ENCODE results near the gene NPB.

Gene NPB

GRCh38 chr17:81870131-81870980, 31.7 kb upstream of the NPB start:
- Histone ChIP-seq H3K4me3 (ENCODE audit: control insufficient read depth in 1 of 7, extremely low read depth in 1 of 7, insufficient read depth in 4 of 7, low read depth in 2 of 7, low read length in 6 of 7) (peak overlapping the region; percentile 44 to 91 (median 86)), H3K27me3 (replicated peaks in 2 of 5; ENCODE audit: control insufficient read depth in 4 of 5, insufficient read depth in 5 of 5, low read length in 4 of 5) (no peaks in the 10 kb centered on the region), H3K4me1 (ENCODE audit: control extremely low read depth in 1 of 4, control insufficient read depth in 4 of 4, insufficient read depth in 4 of 4, low read length in 3 of 4) (peaks cover 0 to 65% (median 51%) of the 10 kb centered on the region in 4 experiments), H3K27ac (ENCODE audit: insufficient read depth in 1 of 2, low read depth in 1 of 2, low read length in 2 of 2, poor library complexity in 1 of 2, severe bottlenecking in 2 of 2) (peak overlapping the region; percentile 77 to 89), H3K36me3 (ENCODE audit: control insufficient read depth in 4 of 4, insufficient read depth in 4 of 4, low read length in 3 of 4) (peaks cover 0 to 40% (median 23%) of the 10 kb centered on the region in 4 experiments), H3K9me3 (ENCODE audit: control extremely low read depth in 1 of 5, control insufficient read depth in 4 of 5, insufficient read depth in 2 of 5, low read depth in 1 of 5, low read length in 4 of 5) (no peaks in the 10 kb centered on the region)
- peak in 2 of 3 donors; percentile 59 to 65 for DNase-seq
- CTCF ChIA-PET = interaction anchor here (0.7 to 3.8 kb wide), 16 partner anchors 9 to 185 kb away, joined by 3 to 20 read pairs (median 4); partner anchors contain the start of genes MAFG and P4HB
- POLR2A ChIA-PET = interaction anchor here (1.2 to 2.6 kb wide), 3 partner anchors 9 to 47 kb away, joined by 3 to 21 read pairs (median 5); partner anchors contain the start of genes P4HB and SIRT7
- WGBS (ENCODE audit: insufficient coverage) = 1% methylated on average over 61 of the region's 65 CpGs

DNA sequence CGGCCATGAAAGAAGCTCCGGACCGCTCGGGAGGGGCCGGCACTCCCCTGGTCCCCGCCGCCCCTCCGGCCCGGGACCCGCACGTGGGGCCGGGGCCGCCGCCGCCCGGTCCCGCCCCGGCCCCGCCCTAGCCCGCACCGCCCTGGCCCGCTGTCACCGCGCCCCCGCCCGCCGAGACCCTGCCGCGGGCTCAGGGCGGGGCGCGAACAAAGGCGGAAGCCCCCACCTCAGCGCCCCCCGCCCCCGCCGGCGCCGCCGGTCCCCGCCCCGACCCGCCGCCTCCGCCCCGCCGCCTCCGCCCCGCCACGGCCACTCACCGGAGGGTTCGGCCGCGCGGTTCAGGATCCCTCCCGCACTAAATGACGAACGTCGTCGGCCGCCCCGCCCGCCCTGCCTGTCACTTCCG, 31.1 kb upstream of the NPB start, which contains the start of gene ARHGDIA:
TSS of gene ARHGDIA (minus strand) at position 357 of the 406 bp plus-strand sequence. CDS start 1,407 bp downstream, outside the sequence.
- CTCF ChIA-PET = interaction anchor here (1.8 to 2.6 kb wide), 2 partner anchors 9 to 12 kb away, joined by 3 to 20 read pairs; no protein-coding TSS in a partner anchor
- POLR2A ChIA-PET = interaction anchor here (1.2 to 2.6 kb wide), 3 partner anchors 10 to 47 kb away, joined by 3 to 21 read pairs (median 5); partner anchors contain the start of genes P4HB and SIRT7
- H3K9me3 ChIP-seq (ENCODE audit: control extremely low read depth in 1 of 5, control insufficient read depth in 4 of 5, insufficient read depth in 2 of 5, low read depth in 1 of 5, low read length in 4 of 5) = no peaks in the 10 kb centered on the region
- peaks cover 0 to 62% (median 51%) of the 10 kb centered on the region in 4 experiments for H3K4me1 ChIP-seq (ENCODE audit: control extremely low read depth in 1 of 4, control insufficient read depth in 4 of 4, insufficient read depth in 4 of 4, low read length in 3 of 4)
- H3K36me3 ChIP-seq (ENCODE audit: control insufficient read depth in 4 of 4, insufficient read depth in 4 of 4, low read length in 3 of 4) = peaks cover 0 to 33% (median 20%) of the 10 kb centered on the region in 4 experiments
- WGBS (ENCODE audit: insufficient coverage) = 0% methylated on average over 18 of the region's 64 CpGs
- no peaks in the 10 kb centered on the region for H3K27me3 ChIP-seq (replicated peaks in 2 of 5; ENCODE audit: control insufficient read depth in 4 of 5, insufficient read depth in 5 of 5, low read length in 4 of 5)
- H3K4me3 ChIP-seq (ENCODE audit: control insufficient read depth in 1 of 7, extremely low read depth in 1 of 7, insufficient read depth in 4 of 7, low read depth in 2 of 7, low read length in 6 of 7) = peak within 1 kb of the TSS; percentile 46 to 91 (median 86)
- DNase-seq = no peak
- peak within 1 kb of the TSS; percentile 88 to 95 for H3K27ac ChIP-seq (ENCODE audit: insufficient read depth in 1 of 2, low read depth in 1 of 2, low read length in 2 of 2, poor library complexity in 1 of 2, severe bottlenecking in 2 of 2)

DNA sequence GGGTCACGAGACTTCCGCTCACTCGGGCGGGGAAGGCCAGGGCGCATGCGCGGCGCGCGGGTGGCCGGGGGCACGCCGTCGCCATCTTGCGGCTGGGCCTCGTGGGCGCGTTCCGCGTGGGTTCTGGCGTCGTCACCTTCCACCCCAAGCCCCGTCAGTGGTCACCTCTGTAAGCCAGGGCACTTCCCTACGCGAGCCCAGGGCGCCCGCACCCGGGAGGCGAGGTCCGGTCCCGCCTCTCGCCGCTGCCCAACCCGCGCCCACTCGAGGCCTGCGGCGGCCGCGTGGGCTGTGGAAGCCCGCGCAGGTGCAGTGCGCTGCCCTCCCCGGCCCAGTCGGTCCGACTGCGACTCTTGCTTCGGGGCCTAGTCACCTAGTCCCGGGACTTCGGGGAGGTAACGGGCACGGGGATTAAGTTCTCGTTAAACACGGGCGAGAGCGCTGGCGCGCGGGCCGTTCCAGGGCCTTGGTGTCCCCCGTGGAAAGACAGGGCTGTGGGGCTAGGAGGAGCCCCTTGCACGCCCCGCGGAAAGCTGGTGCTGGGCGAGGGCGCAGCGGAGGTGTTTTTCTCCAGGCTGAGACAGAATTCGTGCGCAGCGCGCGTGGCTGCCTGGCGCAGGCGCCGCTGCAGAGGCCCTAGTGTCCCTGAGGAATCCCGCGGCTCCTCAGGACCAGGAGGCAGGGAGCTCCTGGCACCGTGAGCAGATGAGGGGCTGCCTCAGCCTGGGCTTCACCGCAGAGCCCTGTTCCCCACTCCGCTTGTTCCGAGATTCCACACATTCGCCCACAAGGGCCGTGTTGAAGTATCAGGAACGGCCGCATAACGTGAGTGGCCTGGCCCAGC, 30.4 kb upstream of the NPB start:
- Histone ChIP-seq H3K27me3 (replicated peaks in 2 of 5; ENCODE audit: control insufficient read depth in 4 of 5, insufficient read depth in 5 of 5, low read length in 4 of 5) (no peaks in the 10 kb centered on the region), H3K4me1 (ENCODE audit: control extremely low read depth in 1 of 4, control insufficient read depth in 4 of 4, insufficient read depth in 4 of 4, low read length in 3 of 4) (peaks cover 0 to 56% (median 48%) of the 10 kb centered on the region in 4 experiments), H3K9me3 (ENCODE audit: control extremely low read depth in 1 of 5, control insufficient read depth in 4 of 5, insufficient read depth in 2 of 5, low read depth in 1 of 5, low read length in 4 of 5) (no peaks in the 10 kb centered on the region), H3K36me3 (ENCODE audit: control insufficient read depth in 4 of 4, insufficient read depth in 4 of 4, low read length in 3 of 4) (peaks cover 0 to 31% (median 19%) of the 10 kb centered on the region in 4 experiments), H3K27ac (ENCODE audit: insufficient read depth in 1 of 2, low read depth in 1 of 2, low read length in 2 of 2, poor library complexity in 1 of 2, severe bottlenecking in 2 of 2) (peak overlapping the region; percentile 88 to 95), H3K4me3 (ENCODE audit: control insufficient read depth in 1 of 7, extremely low read depth in 1 of 7, insufficient read depth in 4 of 7, low read depth in 2 of 7, low read length in 6 of 7) (peak overlapping the region; percentile 46 to 90 (median 81))
- POLR2A ChIA-PET = interaction anchor here (0.5 to 2.6 kb wide), 4 partner anchors 10 to 83 kb away, joined by 3 to 21 read pairs (median 5); partner anchors contain the start of genes P4HB and SIRT7
- DNase-seq = peak; percentile 88 to 93 (median 91)
- CTCF ChIA-PET = interaction anchor here (1.1 to 2.6 kb wide), 4 partner anchors 9 to 13 kb away, joined by 3 to 20 read pairs (median 4); no protein-coding TSS in a partner anchor
- under 1% methylated on average over 81 of the region's 86 CpGs for WGBS (ENCODE audit: insufficient coverage)

DNA sequence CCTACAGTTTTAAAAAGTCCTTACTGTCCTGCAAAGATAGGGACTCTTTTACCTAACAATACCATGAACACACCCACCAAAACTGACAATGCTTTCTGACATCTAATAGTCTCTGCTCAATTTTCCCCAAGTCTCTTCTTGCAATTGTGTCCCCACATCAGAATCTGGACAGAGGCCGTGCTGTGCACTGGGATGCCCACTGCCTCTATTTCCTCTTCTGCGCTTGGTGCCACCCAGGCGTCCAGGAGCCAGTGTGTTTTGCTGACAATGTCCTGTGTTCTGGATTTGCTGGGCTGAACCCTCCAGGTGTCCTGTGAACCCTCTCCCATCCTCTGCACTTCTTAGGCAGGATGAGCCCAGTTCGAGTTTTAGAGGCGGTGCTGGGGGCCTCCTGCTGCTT, 24.5 kb upstream of the NPB start:
- DNase-seq = no peak
- Histone ChIP-seq H3K36me3 (ENCODE audit: control insufficient read depth in 4 of 4, insufficient read depth in 4 of 4, low read length in 3 of 4) (peaks cover 6 to 32% (median 18%) of the 10 kb centered on the region in 4 experiments), H3K9me3 (ENCODE audit: control extremely low read depth in 1 of 5, control insufficient read depth in 4 of 5, insufficient read depth in 2 of 5, low read depth in 1 of 5, low read length in 4 of 5) (no peaks in the 10 kb centered on the region), H3K27me3 (replicated peaks in 2 of 5; ENCODE audit: control insufficient read depth in 4 of 5, insufficient read depth in 5 of 5, low read length in 4 of 5) (no peaks in the 10 kb centered on the region), H3K4me3 (ENCODE audit: control insufficient read depth in 1 of 7, extremely low read depth in 1 of 7, insufficient read depth in 4 of 7, low read depth in 2 of 7, low read length in 6 of 7) (no peak overlapping the region), H3K4me1 (ENCODE audit: control extremely low read depth in 1 of 4, control insufficient read depth in 4 of 4, insufficient read depth in 4 of 4, low read length in 3 of 4) (peaks cover 0 to 8% (median 4%) of the 10 kb centered on the region in 4 experiments), H3K27ac (ENCODE audit: insufficient read depth in 1 of 2, low read depth in 1 of 2, low read length in 2 of 2, poor library complexity in 1 of 2, severe bottlenecking in 2 of 2) (no peak overlapping the region)
- CTCF ChIA-PET = interaction anchor here (1.0 kb wide), 1 partner anchor 9 kb away, joined by 3 read pairs; no protein-coding TSS in a partner anchor
- POLR2A ChIA-PET = interaction anchor here (0.6 kb wide), 1 partner anchor 17 kb away, joined by 3 read pairs; no protein-coding TSS in a partner anchor
- 100% methylated on average over 1 of the region's 5 CpGs for WGBS (ENCODE audit: insufficient coverage)

DNA sequence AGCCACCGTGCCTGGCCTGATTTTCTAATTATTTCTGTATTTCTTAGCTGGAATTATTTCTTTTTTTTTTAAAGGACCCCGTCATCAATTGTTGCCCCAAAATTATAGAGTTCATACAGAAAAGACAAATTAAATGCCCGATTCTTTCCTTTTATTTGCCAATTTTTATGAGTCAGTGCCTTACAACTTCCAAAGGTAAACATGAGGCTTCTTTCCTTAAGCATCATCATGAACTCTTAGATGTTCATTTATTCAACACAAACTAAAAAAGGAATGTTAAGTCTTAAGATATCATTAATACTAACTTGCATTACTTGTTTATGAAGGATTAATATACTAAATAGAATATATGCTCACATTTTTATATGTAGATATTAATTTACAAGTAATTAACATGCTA, 23.7 kb upstream of the NPB start:
- WGBS (ENCODE audit: insufficient coverage) = 94% methylated on average over 2 of the region's 3 CpGs
- no peak overlapping the region for H3K4me3 ChIP-seq (ENCODE audit: control insufficient read depth in 1 of 7, extremely low read depth in 1 of 7, insufficient read depth in 4 of 7, low read depth in 2 of 7, low read length in 6 of 7)
- H3K4me1 ChIP-seq (ENCODE audit: control extremely low read depth in 1 of 4, control insufficient read depth in 4 of 4, insufficient read depth in 4 of 4, low read length in 3 of 4) = peaks cover 0 to 1% (median 0%) of the 10 kb centered on the region in 4 experiments
- DNase-seq = no peak
- H3K9me3 ChIP-seq (ENCODE audit: control extremely low read depth in 1 of 5, control insufficient read depth in 4 of 5, insufficient read depth in 2 of 5, low read depth in 1 of 5, low read length in 4 of 5) = no peaks in the 10 kb centered on the region
- H3K27me3 ChIP-seq (replicated peaks in 2 of 5; ENCODE audit: control insufficient read depth in 4 of 5, insufficient read depth in 5 of 5, low read length in 4 of 5) = no peaks in the 10 kb centered on the region
- peaks cover 6 to 32% (median 21%) of the 10 kb centered on the region in 4 experiments for H3K36me3 ChIP-seq (ENCODE audit: control insufficient read depth in 4 of 4, insufficient read depth in 4 of 4, low read length in 3 of 4)
- CTCF ChIA-PET = no interaction called here
- no peak overlapping the region for H3K27ac ChIP-seq (ENCODE audit: insufficient read depth in 1 of 2, low read depth in 1 of 2, low read length in 2 of 2, poor library complexity in 1 of 2, severe bottlenecking in 2 of 2)
- POLR2A ChIA-PET = interaction anchor here (0.6 kb wide), 1 partner anchor 18 kb away, joined by 3 read pairs; no protein-coding TSS in a partner anchor

GRCh38 chr17:81879121-81879520, 22.9 kb upstream of the NPB start:
- DNase-seq = no peak
- ChIA-PET POLR2A (interaction anchor here (1.2 to 1.4 kb wide), 2 partner anchors 10 to 13 kb away, joined by 4 to 5 read pairs; partner anchors contain the start of genes ALYREF and ANAPC11), CTCF (interaction anchor here (0.9 to 2.9 kb wide), 2 partner anchors 9 to 13 kb away, joined by 3 to 20 read pairs; partner anchors contain the start of gene ARHGDIA)
- 97% methylated on average over 4 of the region's 5 CpGs for WGBS (ENCODE audit: insufficient coverage)
- Histone ChIP-seq H3K36me3 (ENCODE audit: control insufficient read depth in 4 of 4, insufficient read depth in 4 of 4, low read length in 3 of 4) (peaks cover 6 to 35% (median 25%) of the 10 kb centered on the region in 4 experiments), H3K9me3 (ENCODE audit: control extremely low read depth in 1 of 5, control insufficient read depth in 4 of 5, insufficient read depth in 2 of 5, low read depth in 1 of 5, low read length in 4 of 5) (no peaks in the 10 kb centered on the region), H3K27me3 (replicated peaks in 2 of 5; ENCODE audit: control insufficient read depth in 4 of 5, insufficient read depth in 5 of 5, low read length in 4 of 5) (no peaks in the 10 kb centered on the region), H3K4me3 (ENCODE audit: control insufficient read depth in 1 of 7, extremely low read depth in 1 of 7, insufficient read depth in 4 of 7, low read depth in 2 of 7, low read length in 6 of 7) (no peak overlapping the region), H3K27ac (ENCODE audit: insufficient read depth in 1 of 2, low read depth in 1 of 2, low read length in 2 of 2, poor library complexity in 1 of 2, severe bottlenecking in 2 of 2) (no peak overlapping the region), H3K4me1 (ENCODE audit: control extremely low read depth in 1 of 4, control insufficient read depth in 4 of 4, insufficient read depth in 4 of 4, low read length in 3 of 4) (no peaks in the 10 kb centered on the region)
